GM23248 (cell line): ENCODE data around the gene SH3TC1.

ENCODE experiments used
- EZH2 ChIP-seq: fragments of 200-600 bp; sonication (generic); IDR thresholded peaks from 2 replicates; pipeline ENCODE4 v1.6.1; 2018; ENCODE audit warnings: antibody characterized with exemption, mild to moderate bottlenecking; ENCODE audit not compliant: insufficient read depth, poor library complexity, severe bottlenecking
- EZH2phosphoT487 ChIP-seq: fragments of 200-600 bp; sonication (generic); IDR thresholded peaks from 2 replicates; pipeline ENCODE4 v1.6.1; 2018; ENCODE audit warnings: antibody characterized with exemption, moderate library complexity, mild to moderate bottlenecking, low read depth; ENCODE audit not compliant: insufficient read depth

- no peak for TF ChIP-seq EZH2phosphoT487
- no peak for TF ChIP-seq EZH2
These were observed 73.7 kb downstream of the SH3TC1 start for GRCh38 chr4:8272472-8273428.
